NCI-H82 treated with DMSO at 0.1 percent for 48 hours (cell line): ENCODE measurements around the gene CSGALNACT2.
"Not testable (repeated sequence)": the region's sequence is repeated elsewhere in the genome, so short reads cannot be mapped to it uniquely, and the experiment has no call there.

ENCODE experiments used
- DNase-seq: peaks from one replicate; lab custom pipeline; 2025; ENCODE audit not compliant: unreplicated experiment; lab: John Stamatoyannopoulos, UW

Gene CSGALNACT2

GRCh38 chr10:43137717-43138020, 576 bp upstream of the CSGALNACT2 start:
- no peak for DNase-seq

DNA sequence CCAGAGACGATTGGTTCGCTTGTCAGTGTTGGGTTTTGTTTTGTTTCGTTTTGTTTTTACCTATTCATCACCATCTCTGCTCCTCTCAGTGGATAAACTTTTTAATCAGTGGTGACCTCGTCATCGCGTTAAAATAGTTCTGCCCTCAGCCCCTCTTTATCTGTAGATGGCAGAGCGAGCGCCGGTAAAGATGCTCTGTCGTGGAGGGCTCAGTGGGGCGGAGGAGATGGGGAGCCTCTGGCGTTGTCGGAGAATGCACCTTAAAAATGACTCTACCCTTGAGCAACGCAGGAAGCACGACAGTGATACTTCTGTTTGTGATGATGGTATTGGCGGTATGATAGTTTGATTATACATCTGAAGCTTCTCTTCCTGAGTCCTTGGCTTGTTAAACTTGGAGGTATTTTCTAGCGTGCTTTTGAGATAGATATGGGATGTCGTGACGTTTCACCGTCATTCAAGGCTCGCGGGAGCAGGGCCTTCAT, 554 bp downstream of the CSGALNACT2 start:
- no peak for DNase-seq

- no peak for DNase-seq
These were observed 3.2 kb downstream of the CSGALNACT2 start for GRCh38 chr10:43141421-43141820.

GRCh38 chr10:43145311-43145710, 7.1 kb downstream of the CSGALNACT2 start:
- DNase-seq = no peak

GRCh38 chr10:43145936-43146335, 7.7 kb downstream of the CSGALNACT2 start:
- DNase-seq = not testable (repeated sequence)

DNA sequence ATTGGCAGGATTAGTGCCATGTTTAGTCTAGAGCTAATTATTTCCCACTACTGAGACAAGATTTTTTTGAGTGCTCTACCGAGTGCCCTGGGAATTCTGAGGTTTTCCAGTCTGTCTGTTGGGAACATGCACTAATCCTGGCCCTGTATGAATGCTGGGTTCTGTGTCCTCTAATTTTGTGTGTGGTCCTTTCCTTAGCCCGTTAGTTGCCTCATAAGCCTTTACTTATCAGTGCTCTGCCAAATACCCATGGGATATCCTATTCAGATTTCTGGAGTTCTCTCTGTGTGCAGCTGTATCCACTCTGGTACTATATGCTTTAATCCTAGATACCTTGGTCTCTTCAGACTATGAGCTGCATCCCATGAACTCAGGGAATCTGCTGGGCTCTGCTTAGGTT, 13.1 kb downstream of the CSGALNACT2 start:
- no peak for DNase-seq

GRCh38 chr10:43153901-43154300, 15.7 kb downstream of the CSGALNACT2 start:
- DNase-seq = no peak

GRCh38 chr10:43155221-43155620, 17.0 kb downstream of the CSGALNACT2 start:
- DNase-seq = no peak

- DNase-seq = no peak
These were observed 17.5 kb downstream of the CSGALNACT2 start for GRCh38 chr10:43155741-43156140.

DNA sequence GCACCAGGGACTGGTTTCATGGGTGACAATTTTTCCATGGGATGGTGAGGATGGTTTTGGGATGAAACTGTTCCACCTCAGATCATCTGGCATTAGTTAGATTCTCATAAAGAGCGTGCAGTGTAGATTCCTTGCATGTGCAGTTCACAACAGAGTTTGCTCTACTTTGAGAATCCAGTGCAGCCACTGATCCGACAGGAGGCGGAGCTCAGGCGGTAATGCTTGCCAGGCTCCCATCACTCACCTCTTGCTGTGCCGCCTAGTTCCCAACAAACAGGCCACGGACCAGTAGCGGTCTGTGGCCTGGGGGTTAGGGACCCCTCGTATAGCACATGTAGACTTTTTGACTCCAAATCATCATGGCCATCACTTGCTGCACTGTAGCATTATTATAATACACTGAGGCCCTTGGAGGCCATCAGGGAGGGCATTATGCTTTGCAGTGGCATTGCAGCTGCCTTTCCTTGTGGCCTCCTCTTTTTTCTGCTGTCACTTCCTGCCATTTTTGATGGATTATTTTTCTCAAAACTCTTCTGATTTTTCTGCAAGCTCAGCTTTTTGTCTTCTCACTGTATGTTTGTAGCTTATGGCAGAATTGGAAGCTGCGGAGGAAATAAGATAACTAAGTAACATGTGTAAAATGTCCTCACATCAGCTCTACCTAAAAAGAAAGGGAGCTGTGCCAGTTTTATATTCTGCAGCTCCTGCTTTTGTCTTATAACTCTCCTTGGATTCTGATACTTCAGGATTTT, 18.5 kb downstream of the CSGALNACT2 start:
- DNase-seq = no peak

GRCh38 chr10:43158636-43159035, 20.4 kb downstream of the CSGALNACT2 start:
- DNase-seq = no peak

DNA sequence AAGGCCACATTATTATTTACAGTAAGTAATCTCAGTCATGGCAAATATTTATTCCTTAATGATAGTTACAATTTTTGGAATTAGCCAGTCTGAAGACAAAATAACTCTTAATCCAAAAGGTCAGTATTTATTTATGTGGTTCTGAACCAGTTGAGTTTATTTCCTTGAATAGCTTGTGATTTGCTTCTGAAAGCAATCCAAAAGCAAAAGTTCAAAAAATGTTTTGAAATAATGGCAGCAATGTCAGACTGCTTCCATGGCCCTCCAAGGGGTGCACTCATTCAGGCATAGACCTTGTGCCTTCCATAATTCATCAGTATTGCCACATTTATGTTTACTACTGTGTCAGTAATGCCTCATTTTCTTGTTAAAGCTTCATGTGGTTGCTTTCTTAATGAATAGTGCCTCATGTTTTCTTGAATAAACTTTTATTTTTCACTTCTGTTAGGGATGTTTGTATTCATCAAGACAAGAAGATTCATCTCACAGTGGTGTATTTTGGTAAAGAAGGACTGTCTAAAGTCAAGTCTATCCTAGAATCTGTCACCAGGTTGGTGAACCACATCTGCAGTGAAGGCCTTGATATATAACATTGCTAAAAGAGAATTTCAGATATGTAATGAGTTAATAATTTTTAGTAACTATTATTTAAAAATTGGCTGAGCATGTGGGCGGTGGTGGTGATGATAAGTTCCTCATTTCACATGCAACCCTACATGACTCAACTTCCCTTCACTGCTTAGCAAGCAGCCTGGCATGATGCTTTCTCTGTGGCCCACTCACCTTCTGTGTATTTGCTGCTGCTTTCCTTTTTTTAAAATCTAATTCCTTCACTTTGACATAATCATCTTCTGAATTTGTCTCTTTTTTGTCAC, 22.0 kb downstream of the CSGALNACT2 start:
- no peak for DNase-seq

GRCh38 chr10:43160921-43161255, 22.6 kb downstream of the CSGALNACT2 start:
- no peak for DNase-seq

DNA sequence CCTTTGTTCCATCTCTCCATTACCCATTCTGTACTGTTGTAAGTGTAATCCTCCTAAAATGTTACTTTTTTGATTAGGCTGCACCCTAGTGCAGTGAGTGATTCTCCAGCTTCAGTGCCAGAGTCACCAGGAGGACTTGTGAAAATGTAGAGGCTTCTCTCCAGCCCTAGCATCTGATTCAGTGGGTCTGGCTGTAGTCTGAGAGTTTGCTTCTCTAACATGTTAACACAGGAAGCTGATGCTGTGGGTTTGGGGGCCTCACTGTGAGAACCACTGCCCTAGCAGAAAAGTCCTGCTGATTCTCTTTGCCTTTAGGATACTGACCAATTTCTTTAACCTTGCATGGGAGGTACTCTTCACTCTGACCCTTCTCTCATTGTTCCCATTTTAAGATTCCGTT, 24.4 kb downstream of the CSGALNACT2 start:
- DNase-seq = no peak

DNA sequence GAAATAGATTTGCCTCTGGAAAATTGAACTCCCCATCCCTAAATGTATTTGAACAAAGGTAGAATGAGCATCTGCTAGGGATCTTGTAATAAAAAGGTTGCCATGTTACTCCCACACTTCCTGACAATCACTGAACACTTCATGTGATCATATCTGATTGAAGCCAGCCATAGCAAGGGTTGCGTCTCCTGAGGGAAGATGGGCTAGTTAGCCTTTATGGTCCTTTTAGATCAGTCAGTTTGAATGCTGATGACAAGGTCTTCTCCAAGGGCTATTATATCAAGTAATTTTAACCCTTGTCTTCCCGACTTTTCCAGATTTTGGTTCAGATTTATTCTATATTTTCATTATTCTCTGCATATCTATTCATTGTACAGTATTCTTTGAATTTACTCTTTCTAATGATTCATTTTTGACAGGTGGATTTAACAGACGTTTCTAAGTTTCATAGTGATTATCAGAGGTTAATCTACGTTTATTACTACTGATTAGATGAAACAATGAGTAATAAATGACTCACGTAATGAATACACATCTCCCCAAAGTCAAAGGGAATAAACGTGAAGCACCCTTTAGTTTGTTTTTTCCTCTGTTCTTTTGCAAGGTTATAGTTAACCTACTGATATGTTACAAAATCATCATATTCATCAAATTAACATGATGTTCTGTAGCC, 28.1 kb downstream of the CSGALNACT2 start:
- DNase-seq = no peak

GRCh38 chr10:43166880-43167497, 28.7 kb downstream of the CSGALNACT2 start:
- DNase-seq = no peak

DNA sequence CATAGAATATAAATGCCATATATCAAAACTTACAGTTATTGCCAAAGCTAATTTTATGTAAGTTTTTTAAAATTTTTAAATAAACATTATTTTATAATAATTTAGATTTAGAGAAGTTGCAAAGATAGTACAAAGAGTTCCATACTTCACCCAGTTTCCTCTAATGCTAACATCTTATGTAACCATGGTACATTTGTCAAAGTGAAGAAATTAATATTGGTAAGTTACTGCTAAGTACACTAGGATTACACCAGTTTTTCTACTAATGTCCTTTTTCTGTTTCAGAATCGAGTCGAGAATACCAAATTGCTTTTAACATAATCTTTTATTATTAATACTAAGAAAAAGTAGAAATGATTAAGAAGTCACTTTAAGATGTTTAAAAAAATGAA, 29.2 kb downstream of the CSGALNACT2 start:
- DNase-seq = no peak

DNA sequence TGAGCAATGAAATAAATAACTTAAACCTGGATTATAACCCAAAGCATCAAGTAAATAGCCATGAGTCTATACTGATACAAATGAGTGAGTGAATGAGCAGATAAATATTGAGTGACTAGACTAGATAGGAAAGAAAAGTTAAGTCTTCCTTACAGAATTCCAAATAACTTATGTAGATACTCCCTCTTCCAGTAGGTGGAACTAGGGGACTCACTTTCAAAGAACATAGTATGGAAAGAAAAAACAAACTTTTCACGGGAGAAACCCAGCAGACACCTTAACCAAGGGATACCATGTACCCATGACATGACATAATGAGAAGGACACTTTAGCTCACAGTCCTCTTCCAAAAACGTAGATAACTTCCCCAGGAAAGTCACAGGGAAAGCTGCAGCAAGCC, 32.2 kb downstream of the CSGALNACT2 start:
- no peak for DNase-seq

DNA sequence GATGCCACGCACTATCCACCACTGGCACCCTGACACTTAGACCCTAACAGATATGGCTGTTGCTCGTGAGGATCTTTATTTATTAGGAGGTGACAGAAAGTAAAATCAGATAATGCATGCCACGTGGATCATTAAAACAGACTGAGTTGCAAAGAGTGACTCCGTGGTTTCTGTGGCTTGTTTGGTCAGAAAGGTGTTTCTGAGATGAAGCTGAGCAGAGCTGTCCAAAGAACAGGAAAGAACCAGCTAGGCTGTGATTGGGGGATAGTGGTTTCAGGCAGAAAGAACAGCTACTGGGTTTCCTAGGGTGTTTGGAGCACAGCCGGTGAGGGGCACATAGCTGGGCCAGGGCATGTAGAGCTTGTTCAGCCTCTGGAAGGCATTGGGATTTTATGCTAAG, 34.4 kb downstream of the CSGALNACT2 start:
- no peak for DNase-seq

DNA sequence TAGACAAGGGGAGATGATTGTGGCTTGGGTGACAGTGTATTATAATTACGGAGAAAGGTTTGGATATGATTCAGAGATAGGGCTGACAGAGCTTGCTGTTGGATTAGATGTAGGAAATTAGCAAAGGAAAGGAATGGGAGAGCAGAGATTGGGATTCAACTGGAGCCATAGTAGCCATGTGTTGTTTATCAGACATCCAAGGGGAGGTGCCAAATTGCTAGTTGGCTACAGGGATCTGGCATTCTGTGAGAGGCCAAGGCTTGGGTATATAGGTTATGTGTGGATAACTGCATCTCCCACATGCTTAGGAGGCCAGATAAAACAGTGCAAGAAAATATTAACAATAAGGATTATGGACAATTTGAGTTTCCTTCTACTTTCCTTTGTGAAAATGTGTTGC, 34.9 kb downstream of the CSGALNACT2 start:
- DNase-seq = no peak

GRCh38 chr10:43174969-43175368, 36.7 kb downstream of the CSGALNACT2 start:
- DNase-seq = no peak
